Measurements from ENCODE around the gene CLEC16A. TPM values are rescaled to one million over a fixed set of nuclear protein-coding genes. Genes with fewer than 3 reads are reported as not detected.
"Not testable (repeated sequence)": the region's sequence is repeated elsewhere in the genome, so short reads cannot be mapped to it uniquely, and the experiment has no call there.

The CLEC16A gene
- total RNA-seq, 1 experiment from 2014 or later = 10.8 TPM

GRCh38 chr16:11205754-11206581, 261.6 kb downstream of the CLEC16A start:
- no peak for DNase-seq (ENCODE audit: extremely low read depth, low read depth)

GRCh38 chr16:11207646-11208045, 263.3 kb downstream of the CLEC16A start:
- no peak for DNase-seq (ENCODE audit: extremely low read depth, low read depth)

- DNase-seq (ENCODE audit: extremely low read depth, low read depth) = no peak
Measured at GRCh38 chr16:11208916-11209665, 264.7 kb downstream of the CLEC16A start.

- DNase-seq (ENCODE audit: extremely low read depth, low read depth) = no peak
Measured at GRCh38 chr16:11210260-11210659, 265.9 kb downstream of the CLEC16A start.

DNA sequence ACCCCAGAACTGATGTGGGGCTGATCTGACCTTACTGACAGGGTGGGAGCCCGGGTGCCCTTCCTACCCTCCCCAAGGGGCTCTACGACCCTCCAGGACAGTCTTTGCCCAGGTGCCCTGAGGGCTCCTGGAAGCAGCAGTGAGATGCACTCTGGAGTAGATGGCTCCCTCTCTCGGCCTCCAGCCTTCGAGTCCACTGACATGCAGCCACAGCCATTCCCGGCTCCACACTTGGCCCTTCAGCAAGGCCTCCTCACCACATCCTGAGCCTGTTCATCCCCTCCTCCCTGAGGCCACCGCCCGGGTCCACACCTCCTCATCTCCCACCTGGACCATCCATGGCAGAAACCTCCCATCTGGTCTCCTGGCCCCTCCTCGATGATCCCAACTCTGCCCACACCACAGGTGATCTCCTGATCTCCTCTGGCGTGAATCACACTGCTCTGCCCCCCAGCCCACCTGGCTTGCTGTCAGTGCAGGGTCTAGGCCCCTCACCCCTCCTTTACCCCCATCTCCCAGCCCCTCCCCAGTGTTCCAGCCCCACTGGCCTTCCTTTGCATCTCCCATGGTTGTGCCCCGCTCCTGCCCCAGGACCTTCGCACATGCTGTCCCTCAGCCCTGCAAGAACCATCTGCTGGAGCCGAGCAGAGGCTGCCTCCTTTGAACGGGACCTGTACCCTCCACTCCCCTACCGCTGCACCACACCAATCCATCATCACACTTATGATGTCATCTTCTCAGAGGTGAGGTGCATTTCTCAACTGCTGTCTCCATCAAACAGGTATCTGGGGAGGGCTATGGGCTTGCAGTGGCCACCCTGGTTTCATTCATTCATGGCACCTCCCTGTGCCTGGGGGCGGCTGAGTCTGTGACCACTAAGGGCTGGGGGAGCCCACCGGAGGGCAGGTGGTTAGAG, 267.0 kb downstream of the CLEC16A start:
- no peak for DNase-seq (ENCODE audit: extremely low read depth, low read depth)

DNA sequence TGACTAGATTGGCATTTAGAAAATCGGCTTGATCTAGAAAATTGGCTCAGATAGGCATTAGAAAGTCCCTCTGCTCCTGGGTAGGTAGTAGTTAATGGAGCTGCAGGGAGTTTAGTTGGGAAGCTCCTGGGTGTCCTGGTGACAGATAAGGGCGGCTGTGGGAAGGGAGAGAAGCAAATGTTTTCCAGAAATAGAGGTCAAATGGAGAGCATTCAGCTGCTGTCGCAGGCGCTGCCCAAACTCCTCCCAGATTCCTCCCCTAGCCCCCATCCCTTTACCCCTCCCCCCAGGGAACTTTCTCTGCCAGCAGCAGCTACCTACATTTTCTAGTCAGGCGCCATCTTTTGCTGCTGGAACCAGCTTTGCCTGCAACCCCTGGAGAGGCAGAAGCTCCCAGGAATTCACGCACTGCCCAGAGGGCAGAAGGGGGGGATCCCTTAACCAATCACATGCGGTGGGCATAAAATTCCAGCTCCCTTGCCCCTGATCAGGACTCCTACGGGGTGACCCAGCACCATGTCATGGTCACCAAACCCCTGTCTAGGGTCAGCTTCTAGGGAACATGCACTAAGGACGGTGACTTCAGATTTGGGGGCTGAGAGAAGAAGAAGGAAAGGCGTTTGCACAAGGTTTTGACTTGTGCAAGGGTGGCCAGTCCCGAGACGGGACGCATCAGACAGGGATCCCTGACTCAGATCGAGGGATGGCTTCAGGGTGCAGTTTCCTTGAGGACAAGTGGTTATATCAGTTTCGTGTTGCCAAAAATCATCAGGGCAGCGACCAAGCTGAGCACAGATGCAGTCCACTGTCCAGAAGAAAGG, 267.8 kb downstream of the CLEC16A start:
- DNase-seq (ENCODE audit: extremely low read depth, low read depth) = no peak

- DNase-seq (ENCODE audit: extremely low read depth, low read depth) = no peak
Measured at GRCh38 chr16:11212798-11213196, 268.4 kb downstream of the CLEC16A start.

GRCh38 chr16:11213373-11213772, 269.0 kb downstream of the CLEC16A start:
- no peak for DNase-seq (ENCODE audit: extremely low read depth, low read depth)

- no peak for DNase-seq (ENCODE audit: extremely low read depth, low read depth)
Measured at GRCh38 chr16:11213799-11214198, 269.4 kb downstream of the CLEC16A start.

GRCh38 chr16:11215935-11216556, 271.7 kb downstream of the CLEC16A start:
- DNase-seq (ENCODE audit: extremely low read depth, low read depth) = no peak

- no peak for DNase-seq (ENCODE audit: extremely low read depth, low read depth)
Measured at GRCh38 chr16:11217651-11218603, 273.6 kb downstream of the CLEC16A start.

- DNase-seq (ENCODE audit: extremely low read depth, low read depth) = no peak
Measured at GRCh38 chr16:11218604-11218962, 274.2 kb downstream of the CLEC16A start.

DNA sequence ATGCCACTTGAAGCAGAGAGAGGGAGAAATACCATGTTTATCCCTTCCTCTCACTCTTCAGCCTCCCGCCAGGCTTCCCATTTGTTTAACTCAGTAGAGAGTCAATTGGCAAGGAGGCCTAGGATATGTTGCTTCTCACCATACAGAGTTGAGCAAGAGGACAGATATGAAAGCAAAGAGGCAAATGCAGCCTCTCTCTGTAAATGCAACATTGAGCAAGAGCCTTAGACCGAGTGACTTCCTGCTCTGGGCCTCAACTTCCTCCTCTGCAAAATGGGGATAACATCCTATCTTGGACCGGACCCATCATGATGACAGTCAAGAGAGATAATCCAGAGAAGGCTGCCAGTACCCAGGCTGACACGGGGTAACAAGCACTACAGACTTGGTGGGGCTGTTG, 274.8 kb downstream of the CLEC16A start:
- no peak for DNase-seq (ENCODE audit: extremely low read depth, low read depth)

- not testable (repeated sequence) for DNase-seq (ENCODE audit: extremely low read depth, low read depth)
Measured at GRCh38 chr16:11220507-11220906, 276.1 kb downstream of the CLEC16A start.

DNA sequence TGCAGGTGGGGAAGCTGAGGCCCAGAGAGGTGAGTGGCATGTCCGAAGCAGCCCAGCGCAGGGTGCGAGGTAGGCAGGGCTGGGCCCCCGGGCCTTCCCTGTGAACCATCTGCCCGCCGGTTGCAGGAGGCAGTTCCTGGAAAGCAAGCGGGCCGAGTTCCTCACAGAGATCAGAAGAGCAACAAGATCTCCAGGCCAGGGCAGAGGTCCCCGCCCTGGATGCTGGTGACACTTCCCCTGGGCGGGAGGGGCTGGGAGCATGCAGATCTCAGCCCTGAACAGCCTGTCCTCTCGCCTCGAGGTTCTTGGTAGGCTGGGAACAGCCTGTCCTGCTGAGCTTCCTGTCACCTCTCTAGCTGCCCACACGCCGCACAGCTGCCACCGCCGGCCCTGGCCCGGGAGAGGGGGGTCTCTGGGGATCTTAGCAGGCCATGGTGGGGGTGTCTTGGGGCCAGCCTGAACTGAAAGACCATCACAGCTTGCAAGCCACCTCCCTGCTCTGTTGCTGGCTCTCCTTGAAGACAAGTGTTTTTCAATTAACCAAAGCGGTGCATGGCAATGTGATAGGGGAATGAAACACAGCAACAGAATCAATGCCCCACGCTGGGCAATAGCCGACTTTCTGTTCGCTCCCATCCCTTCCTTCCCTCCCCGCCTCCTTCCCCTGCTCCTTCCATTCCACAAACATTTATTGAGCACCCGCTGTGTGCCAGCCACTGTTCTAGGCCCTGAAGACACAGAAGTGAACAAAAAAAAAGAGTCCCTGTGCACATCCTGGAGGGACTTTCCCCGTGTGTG, 279.9 kb downstream of the CLEC16A start:
- DNase-seq (ENCODE audit: extremely low read depth, low read depth) = no peak

GRCh38 chr16:11224894-11225676, 280.7 kb downstream of the CLEC16A start:
- no peak for DNase-seq (ENCODE audit: extremely low read depth, low read depth)

Data from NCI-H460 (cell line).